ENCODE results near the gene AAK1.
"Not testable (repeated sequence)": the region's sequence is repeated elsewhere in the genome, so short reads cannot be mapped to it uniquely, and the experiment has no call there.

Gene AAK1

GRCh38 chr2:69625078-69625795 is 18.3 kb downstream of the AAK1 start:
- Mint-ChIP-seq H3K4me3 (no peak overlapping the region), H3K36me3 (ENCODE audit: low read depth) (peaks cover 15% of the 10 kb centered on the region), H3K4me1 (ENCODE audit: low read depth) (peaks cover 13% of the 10 kb centered on the region), H3K27me3 (ENCODE audit: low read depth) (no peaks in the 10 kb centered on the region), H3K9me3 (no peaks in the 10 kb centered on the region), H3K27ac (no peak overlapping the region)
- no peak for DNase-seq (ENCODE audit: low spot score)

- no peak overlapping the region for H3K4me3 Mint-ChIP-seq
- H3K4me1 Mint-ChIP-seq (ENCODE audit: low read depth): peaks cover 13% of the 10 kb centered on the region
- no peaks in the 10 kb centered on the region for H3K27me3 Mint-ChIP-seq (ENCODE audit: low read depth)
- H3K27ac Mint-ChIP-seq: no peak overlapping the region
- no peak for DNase-seq (ENCODE audit: low spot score)
- H3K9me3 Mint-ChIP-seq: no peaks in the 10 kb centered on the region
- peaks cover 15% of the 10 kb centered on the region for H3K36me3 Mint-ChIP-seq (ENCODE audit: low read depth)
Observed at GRCh38 chr2:69624611-69625010, 18.9 kb downstream of the AAK1 start.

GRCh38 chr2:69624131-69624530 is 19.4 kb downstream of the AAK1 start:
- H3K27me3 Mint-ChIP-seq (ENCODE audit: low read depth): no peaks in the 10 kb centered on the region
- H3K27ac Mint-ChIP-seq: no peak overlapping the region
- DNase-seq (ENCODE audit: low spot score): no peak

GRCh38 chr2:69623236-69623635 is 20.3 kb downstream of the AAK1 start:
- H3K36me3 Mint-ChIP-seq (ENCODE audit: low read depth): peaks cover 15% of the 10 kb centered on the region
- peaks cover 13% of the 10 kb centered on the region for H3K4me1 Mint-ChIP-seq (ENCODE audit: low read depth)
- no peaks in the 10 kb centered on the region for H3K27me3 Mint-ChIP-seq (ENCODE audit: low read depth)
- peak overlapping the region; percentile 25 for H3K4me3 Mint-ChIP-seq
- no peak for DNase-seq (ENCODE audit: low spot score)
- H3K9me3 Mint-ChIP-seq: no peaks in the 10 kb centered on the region
- H3K27ac Mint-ChIP-seq: no peak overlapping the region

More at GRCh38 chr2:69624131-69624530, 19.4 kb downstream of the AAK1 start:
- Mint-ChIP-seq H3K36me3 (ENCODE audit: low read depth) (peaks cover 15% of the 10 kb centered on the region), H3K9me3 (no peaks in the 10 kb centered on the region), H3K4me3 (no peak overlapping the region), H3K4me1 (ENCODE audit: low read depth) (peaks cover 13% of the 10 kb centered on the region)

GRCh38 chr2:69622805-69623204 is 20.7 kb downstream of the AAK1 start:
- H3K27ac Mint-ChIP-seq: peak overlapping the region; percentile 27
- peaks cover 15% of the 10 kb centered on the region for H3K36me3 Mint-ChIP-seq (ENCODE audit: low read depth)
- not testable (repeated sequence) for DNase-seq (ENCODE audit: low spot score); H3K9me3 Mint-ChIP-seq; H3K27me3 Mint-ChIP-seq (ENCODE audit: low read depth)
- H3K4me3 Mint-ChIP-seq: peak overlapping the region; percentile 25
- peaks cover 13% of the 10 kb centered on the region for H3K4me1 Mint-ChIP-seq (ENCODE audit: low read depth)

GRCh38 chr2:69622017-69622540 is 21.5 kb downstream of the AAK1 start:
- not testable (repeated sequence) for DNase-seq (ENCODE audit: low spot score); H3K27ac Mint-ChIP-seq; H3K27me3 Mint-ChIP-seq (ENCODE audit: low read depth); H3K4me3 Mint-ChIP-seq; H3K9me3 Mint-ChIP-seq
- Mint-ChIP-seq H3K36me3 (ENCODE audit: low read depth) (peaks cover 15% of the 10 kb centered on the region), H3K4me1 (ENCODE audit: low read depth) (peaks cover 13% of the 10 kb centered on the region)

GRCh38 chr2:69621440-69621839 is 22.1 kb downstream of the AAK1 start:
- Mint-ChIP-seq H3K4me3 (peak overlapping the region; percentile 21), H3K27me3 (ENCODE audit: low read depth) (no peaks in the 10 kb centered on the region), H3K4me1 (ENCODE audit: low read depth) (peaks cover 19% of the 10 kb centered on the region), H3K9me3 (no peaks in the 10 kb centered on the region), H3K27ac (peak overlapping the region; percentile 60), H3K36me3 (ENCODE audit: low read depth) (peaks cover 18% of the 10 kb centered on the region)
- DNase-seq (ENCODE audit: low spot score): no peak

GRCh38 chr2:69620870-69621269 is 22.7 kb downstream of the AAK1 start:
- peaks cover 18% of the 10 kb centered on the region for H3K36me3 Mint-ChIP-seq (ENCODE audit: low read depth)
- no peaks in the 10 kb centered on the region for H3K9me3 Mint-ChIP-seq

GRCh38 chr2:69619725-69620124 is 23.8 kb downstream of the AAK1 start:
- no peaks in the 10 kb centered on the region for H3K27me3 Mint-ChIP-seq (ENCODE audit: low read depth)
- H3K9me3 Mint-ChIP-seq: peaks cover under 1% of the 10 kb centered on the region
- no peak overlapping the region for H3K27ac Mint-ChIP-seq
- H3K4me3 Mint-ChIP-seq: no peak overlapping the region
- peak; percentile 38 for DNase-seq (ENCODE audit: low spot score)
- peaks cover 25% of the 10 kb centered on the region for H3K4me1 Mint-ChIP-seq (ENCODE audit: low read depth)
- H3K36me3 Mint-ChIP-seq (ENCODE audit: low read depth): peaks cover 30% of the 10 kb centered on the region

More at GRCh38 chr2:69620870-69621269, 22.7 kb downstream of the AAK1 start:
- no peak for DNase-seq (ENCODE audit: low spot score)
- H3K4me1 Mint-ChIP-seq (ENCODE audit: low read depth): peaks cover 22% of the 10 kb centered on the region
- no peaks in the 10 kb centered on the region for H3K27me3 Mint-ChIP-seq (ENCODE audit: low read depth)
- H3K27ac Mint-ChIP-seq: no peak overlapping the region
- H3K4me3 Mint-ChIP-seq: no peak overlapping the region

- H3K4me1 Mint-ChIP-seq (ENCODE audit: low read depth): peaks cover 26% of the 10 kb centered on the region
- no peaks in the 10 kb centered on the region for H3K27me3 Mint-ChIP-seq (ENCODE audit: low read depth)
- H3K9me3 Mint-ChIP-seq: peaks cover 8% of the 10 kb centered on the region
- H3K4me3 Mint-ChIP-seq: no peak overlapping the region
- no peak for DNase-seq (ENCODE audit: low spot score)
- peaks cover 38% of the 10 kb centered on the region for H3K36me3 Mint-ChIP-seq (ENCODE audit: low read depth)
- H3K27ac Mint-ChIP-seq: no peak overlapping the region
Observed at GRCh38 chr2:69618362-69618761, 25.2 kb downstream of the AAK1 start.

GRCh38 chr2:69617744-69618143 is 25.8 kb downstream of the AAK1 start:
- Mint-ChIP-seq H3K27me3 (ENCODE audit: low read depth) (no peaks in the 10 kb centered on the region), H3K36me3 (ENCODE audit: low read depth) (peaks cover 38% of the 10 kb centered on the region), H3K4me1 (ENCODE audit: low read depth) (peaks cover 25% of the 10 kb centered on the region), H3K4me3 (no peak overlapping the region), H3K9me3 (peaks cover 13% of the 10 kb centered on the region), H3K27ac (no peak overlapping the region)
- DNase-seq (ENCODE audit: low spot score): no peak

GRCh38 chr2:69616755-69617154 is 26.8 kb downstream of the AAK1 start:
- peaks cover 31% of the 10 kb centered on the region for H3K4me1 Mint-ChIP-seq (ENCODE audit: low read depth)
- peak; percentile 52 for DNase-seq (ENCODE audit: low spot score)
- peak overlapping the region; percentile 35 for H3K27ac Mint-ChIP-seq
- peaks cover 44% of the 10 kb centered on the region for H3K36me3 Mint-ChIP-seq (ENCODE audit: low read depth)
- peaks cover 13% of the 10 kb centered on the region for H3K9me3 Mint-ChIP-seq
- H3K4me3 Mint-ChIP-seq: peak overlapping the region; percentile 9
- H3K27me3 Mint-ChIP-seq (ENCODE audit: low read depth): no peaks in the 10 kb centered on the region

- Mint-ChIP-seq H3K9me3 (peaks cover 13% of the 10 kb centered on the region), H3K27ac (peak overlapping the region; percentile 9), H3K4me3 (no peak overlapping the region), H3K36me3 (ENCODE audit: low read depth) (peaks cover 49% of the 10 kb centered on the region), H3K4me1 (ENCODE audit: low read depth) (peaks cover 29% of the 10 kb centered on the region), H3K27me3 (ENCODE audit: low read depth) (no peaks in the 10 kb centered on the region)
- DNase-seq (ENCODE audit: low spot score): no peak
Observed at GRCh38 chr2:69615969-69616368, 27.6 kb downstream of the AAK1 start.

- H3K27ac Mint-ChIP-seq: no peak overlapping the region
- H3K27me3 Mint-ChIP-seq (ENCODE audit: low read depth): no peaks in the 10 kb centered on the region
- no peak overlapping the region for H3K4me3 Mint-ChIP-seq
- DNase-seq (ENCODE audit: low spot score): no peak
- peaks cover 16% of the 10 kb centered on the region for H3K9me3 Mint-ChIP-seq
- H3K4me1 Mint-ChIP-seq (ENCODE audit: low read depth): peaks cover 29% of the 10 kb centered on the region
- peaks cover 56% of the 10 kb centered on the region for H3K36me3 Mint-ChIP-seq (ENCODE audit: low read depth)
Observed at GRCh38 chr2:69615078-69615625, 28.4 kb downstream of the AAK1 start.

Measured in T-helper 2 cell treated with Interferon-gamma antibody and Interleukin-4, amounts not matched to agents 5 μg/mL and 100 μg/mL, for 36 hours (primary cell).